NCI-H526 (cell line): ENCODE measurements around the gene SLC43A2.

Source experiments
- DNase-seq, 2 experiments: peaks; one replicate each; lab custom pipeline; 2025; lab: John Stamatoyannopoulos, UW

The SLC43A2 gene

DNA sequence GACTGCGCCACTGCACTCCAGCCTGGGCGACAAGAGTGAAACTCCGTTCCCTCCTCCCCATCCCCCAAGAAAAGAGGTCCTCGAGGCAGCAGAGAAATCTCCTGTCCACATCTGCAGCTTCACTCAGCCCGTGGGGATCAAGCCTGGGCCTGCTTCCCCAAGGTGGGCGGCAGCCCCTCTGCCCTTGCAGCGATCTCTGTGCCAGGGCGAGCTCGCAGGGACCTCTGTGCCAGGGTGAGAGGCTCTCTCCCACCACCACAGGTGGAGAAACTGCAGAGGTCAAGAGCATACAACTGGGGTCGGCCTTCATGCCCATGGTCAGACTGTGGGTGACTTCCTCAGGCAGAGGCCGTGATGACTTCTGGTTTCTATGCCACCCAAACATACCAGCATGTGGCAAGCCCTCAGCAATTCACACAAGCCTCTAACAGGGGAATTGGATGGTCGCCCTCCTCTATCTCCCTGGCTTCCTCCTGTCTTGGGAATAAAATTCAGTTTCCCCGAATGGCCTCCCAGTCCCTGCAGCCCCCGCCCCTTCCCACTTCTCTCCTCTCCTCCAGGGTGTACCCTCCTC is 5.5 kb downstream of the SLC43A2 start:
- DNase-seq, result no peak

DNA sequence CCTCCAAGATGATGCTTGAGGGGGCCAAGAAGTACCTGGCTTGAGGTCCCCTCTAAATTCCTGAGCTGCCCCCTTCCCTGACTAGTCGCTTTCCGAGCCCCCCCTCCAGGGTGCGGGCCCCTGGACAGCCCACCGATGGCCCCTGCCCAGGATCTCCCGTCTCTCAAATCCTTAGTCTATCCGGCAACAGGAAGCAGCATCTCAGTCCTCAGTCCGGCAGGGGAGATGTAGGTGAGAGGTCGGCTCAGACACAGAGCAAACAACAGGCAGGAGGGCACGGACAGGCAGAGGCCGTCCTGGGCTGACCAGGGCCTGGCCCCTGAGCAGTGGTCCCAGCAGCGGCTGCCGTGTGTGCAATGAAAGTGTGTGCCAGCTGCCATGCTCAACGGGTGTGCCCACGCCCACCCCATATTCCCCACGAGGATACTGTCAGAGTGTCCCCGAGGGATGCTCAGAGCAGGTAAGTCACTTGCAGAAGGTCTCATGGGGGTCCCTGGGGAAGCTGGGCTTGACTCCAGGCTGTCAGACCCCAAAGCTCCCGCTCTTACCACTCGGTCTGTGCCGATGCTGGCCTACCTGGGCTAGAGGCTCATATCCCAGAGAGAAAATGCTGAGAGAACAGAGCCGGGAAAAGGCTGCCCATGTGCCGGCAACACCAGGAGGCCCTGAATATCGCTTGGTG is 7.2 kb downstream of the SLC43A2 start:
- no peak for DNase-seq

DNA sequence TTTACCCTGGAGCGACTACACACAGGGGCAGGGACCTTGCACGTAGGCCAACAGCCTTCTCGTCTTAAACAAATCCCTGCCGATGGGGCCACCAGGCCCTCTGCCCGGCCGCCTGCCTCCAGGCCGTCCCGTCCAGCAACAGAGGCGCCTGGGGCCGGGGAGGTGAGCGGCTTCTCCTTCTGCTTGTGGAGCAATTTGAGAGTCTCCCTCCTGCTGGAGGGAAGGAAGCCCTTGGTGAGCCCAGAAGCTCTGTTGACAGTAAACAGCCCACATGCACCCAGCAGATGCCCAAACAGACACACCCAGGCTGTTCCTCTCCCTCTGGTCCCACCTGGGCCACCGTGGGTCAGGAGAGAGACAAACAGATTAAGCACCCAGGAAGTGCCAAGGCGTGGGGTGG is 8.1 kb downstream of the SLC43A2 start:
- no peak for DNase-seq

DNA sequence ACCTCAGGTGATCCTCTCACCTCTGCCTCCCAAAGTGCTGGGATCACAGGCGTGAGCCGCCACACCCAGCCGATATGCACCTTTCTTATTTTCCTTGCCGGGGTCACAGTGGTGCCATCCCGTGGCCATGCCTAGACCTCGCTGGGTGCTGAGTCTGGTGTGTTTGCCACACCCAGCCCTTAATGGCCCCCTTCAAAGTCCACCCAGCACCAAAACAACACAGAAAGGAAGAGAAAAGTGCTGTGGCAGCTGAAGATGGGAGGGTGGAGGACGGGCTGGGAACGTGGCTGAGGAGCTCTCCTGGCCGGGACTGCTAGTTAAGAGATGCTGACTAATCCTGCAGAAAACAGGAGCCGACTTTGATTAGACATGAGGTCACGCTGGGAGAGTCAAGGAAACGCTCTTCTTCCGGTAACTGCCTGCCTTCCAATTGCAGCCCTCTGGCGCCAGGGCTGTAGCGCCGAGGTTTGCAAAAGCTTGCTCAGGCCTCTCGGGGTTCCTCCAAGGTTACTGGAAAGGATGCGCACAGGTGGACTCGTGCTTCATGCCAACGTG is 10.9 kb downstream of the SLC43A2 start:
- DNase-seq, result no peak

DNA sequence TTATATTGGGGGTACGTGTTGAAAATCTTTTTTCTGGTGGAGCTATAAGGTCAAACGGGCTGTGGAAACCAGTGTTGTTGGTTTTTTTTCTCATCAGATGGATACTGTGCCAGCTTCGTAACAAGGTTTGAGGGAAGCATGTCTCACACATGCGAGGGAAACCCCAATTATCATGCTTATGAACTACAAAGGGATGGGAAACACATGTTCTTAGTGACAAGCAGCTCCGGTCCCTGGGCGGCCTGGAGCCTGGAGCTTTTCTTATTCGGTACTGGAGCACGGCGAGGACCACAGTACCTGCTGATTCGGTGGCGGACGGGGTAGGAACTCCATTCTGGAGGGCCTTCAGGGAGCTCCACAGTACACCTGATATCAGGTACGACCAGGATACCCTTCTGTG is 12.5 kb downstream of the SLC43A2 start:
- DNase-seq, result no peak

DNA sequence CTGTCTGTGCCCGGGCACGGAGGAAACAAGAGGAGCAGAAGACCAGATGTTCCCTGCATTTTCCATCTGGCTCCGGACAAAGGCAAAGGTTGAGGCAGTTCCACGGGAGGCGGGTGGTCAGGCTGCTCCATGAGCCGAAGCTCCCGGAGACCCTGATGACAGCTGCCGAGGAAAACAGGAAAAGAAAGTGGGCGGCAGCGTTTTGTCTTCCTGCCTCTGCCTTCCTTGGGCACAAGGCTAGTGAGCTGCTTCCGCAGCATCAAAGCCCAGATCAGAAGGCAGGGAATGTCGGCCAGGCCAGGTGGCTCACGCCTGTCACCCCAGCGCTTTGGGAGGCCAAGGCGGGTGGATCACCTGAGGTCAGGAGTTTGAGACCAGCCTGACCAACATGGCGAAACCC is 16.2 kb downstream of the SLC43A2 start:
- no peak for DNase-seq

DNA sequence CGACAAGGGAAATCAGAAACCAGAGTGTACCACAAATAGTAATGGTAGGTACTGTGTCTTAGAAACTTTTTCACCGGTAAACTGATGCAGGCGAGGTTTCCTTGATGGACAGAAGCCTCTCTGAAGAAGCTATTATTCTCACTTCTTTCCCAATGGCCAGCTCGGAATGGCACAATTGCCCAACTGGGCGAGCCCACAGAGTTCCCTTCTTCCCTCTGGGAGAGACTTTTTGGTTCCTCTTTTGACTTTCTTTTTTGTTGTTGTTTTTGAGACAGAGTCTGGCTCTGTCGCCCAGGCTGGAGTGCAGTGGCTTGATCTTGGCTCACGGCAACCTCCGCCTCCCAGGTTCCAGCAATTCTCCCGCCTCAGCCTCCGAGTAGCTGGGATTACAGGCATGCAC is 16.9 kb downstream of the SLC43A2 start:
- no peak for DNase-seq

DNA sequence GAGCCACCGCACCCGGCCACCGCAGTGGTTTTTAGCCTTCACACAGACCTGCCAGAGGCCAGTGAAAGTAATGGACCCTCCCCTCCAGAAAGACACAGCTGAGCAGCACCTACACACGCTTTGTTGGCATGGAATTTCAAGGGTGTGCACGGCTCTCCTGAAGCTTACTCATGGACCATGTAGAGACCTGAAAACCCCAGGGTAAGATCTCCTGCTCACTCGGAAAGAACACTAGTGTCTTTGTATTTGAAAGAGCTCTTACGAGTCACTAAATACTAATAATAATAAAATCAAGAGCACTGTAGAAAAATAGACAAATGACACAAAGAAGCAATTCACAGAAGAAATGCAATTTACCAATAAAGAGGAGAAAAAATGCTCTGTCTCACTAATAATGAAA is 20.0 kb downstream of the SLC43A2 start:
- no peak for DNase-seq

DNA sequence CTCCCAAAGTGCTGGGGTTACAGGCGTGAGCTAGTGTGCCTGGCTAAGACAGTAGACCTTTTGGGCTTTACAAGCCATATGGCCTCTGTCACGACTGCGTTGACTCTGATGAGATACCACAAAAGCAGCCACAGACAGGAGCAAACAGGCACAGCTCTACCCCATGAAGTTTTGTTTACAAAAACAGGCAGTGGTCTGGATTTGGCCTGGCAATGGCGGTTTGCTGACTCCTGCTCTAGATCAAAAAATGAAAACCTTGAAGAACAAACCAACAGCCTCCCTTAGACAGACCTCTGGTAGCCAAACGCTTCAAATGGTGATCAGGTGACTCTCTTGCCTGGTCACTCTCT is 20.7 kb downstream of the SLC43A2 start:
- no peak for DNase-seq

DNA sequence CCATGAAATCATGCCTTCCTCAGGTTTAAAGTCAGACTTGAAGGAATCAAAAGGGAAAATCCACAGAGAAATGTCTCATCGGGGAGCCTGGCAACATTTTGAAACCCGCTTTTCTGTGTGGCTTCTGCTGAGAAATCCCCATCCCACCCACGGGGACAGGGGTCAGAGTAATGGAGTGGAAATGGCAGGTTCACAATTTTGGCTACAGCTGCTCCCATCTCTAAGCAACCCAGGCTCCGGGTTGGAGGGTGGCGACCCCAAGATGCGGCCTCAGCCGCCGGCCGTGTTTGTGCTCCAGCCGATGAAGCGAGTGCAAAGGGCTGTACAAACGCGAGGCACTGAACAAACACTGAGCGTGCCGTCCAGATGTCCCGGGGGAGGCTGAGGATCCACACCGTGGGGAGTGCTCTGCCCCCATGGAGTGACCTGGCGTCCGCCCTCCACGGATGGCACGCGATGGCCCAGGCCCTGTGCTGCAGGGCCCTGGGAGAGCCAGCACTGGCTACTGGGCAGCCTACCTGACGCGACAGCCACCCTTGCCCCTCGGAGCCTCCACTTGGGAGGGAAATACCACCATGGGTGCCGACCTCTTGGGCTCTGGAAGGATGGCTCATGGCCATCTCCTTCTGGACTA is 22.2 kb downstream of the SLC43A2 start:
- DNase-seq, result no peak

DNA sequence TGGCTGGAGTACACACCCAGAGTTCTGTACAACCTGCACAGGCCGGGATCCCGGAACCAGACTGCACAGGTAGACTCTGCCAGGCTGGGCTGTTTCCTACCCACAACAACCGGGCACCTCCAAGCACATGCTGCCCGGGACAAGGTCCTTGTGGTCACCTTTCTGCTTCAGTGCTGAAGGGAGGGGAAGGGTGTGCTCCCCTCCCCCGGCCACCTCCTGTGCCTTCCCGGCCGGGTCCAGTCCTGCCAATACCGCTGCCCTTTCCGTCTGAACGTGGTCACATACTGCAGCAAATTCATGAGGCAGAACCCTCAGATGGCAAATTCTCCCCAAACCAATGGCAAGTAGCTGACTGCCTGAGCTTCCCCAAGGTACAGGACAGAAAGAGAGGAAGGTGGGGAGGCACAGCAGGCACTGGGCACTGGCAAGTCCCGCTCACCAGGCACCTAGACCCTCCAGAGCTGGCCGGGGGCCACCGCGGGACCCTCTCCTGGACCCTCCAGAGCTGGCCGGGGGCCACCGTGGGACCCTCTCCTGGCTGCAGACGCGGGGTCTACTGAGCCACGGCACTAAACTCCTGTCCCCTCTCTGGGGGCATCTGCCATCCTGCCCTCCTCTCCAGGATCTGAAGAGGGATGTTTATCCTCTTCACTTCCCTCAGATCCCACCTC is 22.8 kb downstream of the SLC43A2 start:
- no peak for DNase-seq

DNA sequence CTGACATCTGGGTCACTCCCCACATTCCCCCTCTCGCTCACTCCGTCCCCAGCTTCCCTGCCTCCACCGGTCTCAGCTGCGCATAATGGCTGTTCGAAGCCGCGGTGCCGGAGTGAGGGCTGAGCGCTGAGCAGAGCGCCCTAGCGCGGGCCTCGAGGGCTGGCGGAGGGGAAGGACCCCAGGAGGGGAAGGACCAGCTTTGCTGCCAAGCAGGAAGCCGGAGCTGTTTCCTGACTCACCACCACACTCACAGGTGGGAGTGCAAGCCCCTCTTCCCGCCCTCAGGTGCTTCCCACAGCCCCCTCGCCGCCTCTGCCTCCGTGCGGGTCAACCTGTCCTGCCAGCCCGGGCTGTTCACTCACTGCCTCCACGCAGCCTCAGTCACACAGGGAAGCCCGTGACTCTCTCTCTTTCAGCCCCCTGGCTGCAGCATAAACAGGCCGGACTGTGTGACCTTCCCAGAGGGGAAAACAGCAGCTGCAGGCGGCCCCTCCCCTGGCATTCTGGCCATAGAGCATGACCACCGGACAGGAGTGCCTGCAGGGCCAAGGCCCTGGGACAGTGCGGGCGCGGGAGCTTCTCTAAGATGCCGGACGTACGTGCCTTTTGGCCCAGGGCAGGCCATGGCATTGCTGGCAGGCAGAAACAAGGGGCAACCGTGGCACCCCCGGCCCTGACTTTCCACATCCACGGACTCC is 23.7 kb downstream of the SLC43A2 start:
- no peak for DNase-seq

DNA sequence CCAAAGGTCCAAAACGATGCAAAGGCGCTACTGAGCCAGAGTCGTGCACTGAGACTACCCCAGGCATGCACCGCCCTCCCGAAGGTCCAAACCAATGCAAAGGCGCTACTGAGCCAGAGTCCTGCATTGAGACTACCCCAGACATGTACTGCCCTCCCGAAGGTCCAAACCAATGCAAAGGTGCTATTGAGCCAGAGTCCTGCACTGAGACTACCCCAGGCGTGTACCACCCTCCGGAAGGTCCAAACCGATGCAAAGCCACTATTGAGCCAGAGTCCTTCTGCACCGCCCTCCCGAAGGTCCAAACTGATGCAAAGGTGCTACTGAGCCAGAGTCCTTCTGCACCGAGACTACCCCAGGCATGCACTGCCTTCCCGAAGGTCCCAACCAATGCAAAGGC is 27.1 kb downstream of the SLC43A2 start:
- no peak for DNase-seq

DNA sequence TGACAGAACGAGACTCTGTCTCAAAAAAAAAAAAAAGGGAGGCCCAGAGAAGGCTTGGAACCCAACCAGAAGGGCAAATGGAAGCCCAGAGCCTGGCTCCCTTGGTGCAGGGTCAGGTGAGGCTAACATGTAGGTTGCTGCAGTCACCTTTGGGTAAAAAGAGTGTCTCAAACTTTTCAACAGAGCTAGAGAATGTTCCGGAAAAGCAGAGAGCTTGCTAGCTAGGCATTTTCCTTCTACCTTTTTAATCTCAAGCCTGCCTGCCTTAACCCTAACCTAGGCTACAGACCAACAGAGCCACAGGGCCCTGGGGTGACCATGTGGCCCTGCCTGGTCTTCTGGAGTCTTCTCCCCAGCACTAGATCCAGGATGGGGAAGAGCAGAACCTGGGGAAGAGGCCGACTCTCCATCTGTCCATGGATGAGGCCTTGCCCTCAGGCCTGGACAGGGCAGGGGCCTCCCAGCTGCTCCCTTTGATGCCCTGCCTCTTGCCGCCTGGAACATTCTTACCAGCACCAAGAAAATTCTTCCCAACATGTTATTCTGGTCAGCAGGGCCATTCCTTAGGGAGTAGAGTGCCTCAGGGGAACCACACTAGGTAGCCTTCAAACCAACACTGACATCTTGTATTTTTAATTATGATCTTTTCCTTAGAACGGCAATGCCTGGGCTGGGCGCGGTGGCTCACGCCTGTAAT is 30.1 kb downstream of the SLC43A2 start:
- no peak for DNase-seq

DNA sequence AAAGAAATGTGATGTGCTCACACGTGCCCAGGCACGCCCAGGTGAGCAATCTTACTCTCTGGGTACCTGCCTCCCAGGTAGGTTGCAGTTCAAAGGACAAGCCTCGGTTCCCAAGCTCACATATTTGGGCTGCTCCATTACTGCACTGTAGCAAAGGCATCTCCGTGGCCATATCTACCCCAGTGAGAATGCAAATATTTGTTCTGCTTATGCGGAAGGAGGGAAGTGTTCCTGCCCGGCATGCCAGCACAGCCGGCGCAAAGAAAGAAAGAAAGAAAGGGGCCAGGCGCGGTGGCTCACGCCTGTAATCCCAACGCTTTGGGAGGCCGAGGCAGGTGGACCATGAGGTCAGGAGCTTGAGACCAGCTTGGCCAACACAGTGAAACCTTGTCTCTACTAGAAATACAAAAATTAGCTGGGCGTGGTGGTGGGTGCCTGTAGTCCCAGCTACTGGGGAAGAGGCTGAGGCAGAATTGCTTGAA is 30.7 kb downstream of the SLC43A2 start:
- DNase-seq, result peak in 1 of 2 experiments; percentile 40

DNA sequence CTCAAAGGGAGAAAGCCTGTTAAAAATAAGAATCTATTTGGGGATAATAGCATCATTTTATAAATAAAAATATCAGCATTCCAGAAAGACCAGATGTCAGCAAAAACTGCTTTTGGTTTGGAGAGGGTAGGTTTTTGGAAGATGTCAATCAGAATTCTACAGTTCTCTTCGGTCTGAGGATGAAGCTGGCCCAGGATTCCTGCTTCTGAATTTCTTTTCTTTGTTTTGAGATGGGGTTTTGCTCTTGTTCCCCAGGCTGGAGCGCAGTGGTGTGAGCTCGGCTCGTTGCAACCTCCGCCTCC is 35.1 kb downstream of the SLC43A2 start:
- no peak for DNase-seq

DNA sequence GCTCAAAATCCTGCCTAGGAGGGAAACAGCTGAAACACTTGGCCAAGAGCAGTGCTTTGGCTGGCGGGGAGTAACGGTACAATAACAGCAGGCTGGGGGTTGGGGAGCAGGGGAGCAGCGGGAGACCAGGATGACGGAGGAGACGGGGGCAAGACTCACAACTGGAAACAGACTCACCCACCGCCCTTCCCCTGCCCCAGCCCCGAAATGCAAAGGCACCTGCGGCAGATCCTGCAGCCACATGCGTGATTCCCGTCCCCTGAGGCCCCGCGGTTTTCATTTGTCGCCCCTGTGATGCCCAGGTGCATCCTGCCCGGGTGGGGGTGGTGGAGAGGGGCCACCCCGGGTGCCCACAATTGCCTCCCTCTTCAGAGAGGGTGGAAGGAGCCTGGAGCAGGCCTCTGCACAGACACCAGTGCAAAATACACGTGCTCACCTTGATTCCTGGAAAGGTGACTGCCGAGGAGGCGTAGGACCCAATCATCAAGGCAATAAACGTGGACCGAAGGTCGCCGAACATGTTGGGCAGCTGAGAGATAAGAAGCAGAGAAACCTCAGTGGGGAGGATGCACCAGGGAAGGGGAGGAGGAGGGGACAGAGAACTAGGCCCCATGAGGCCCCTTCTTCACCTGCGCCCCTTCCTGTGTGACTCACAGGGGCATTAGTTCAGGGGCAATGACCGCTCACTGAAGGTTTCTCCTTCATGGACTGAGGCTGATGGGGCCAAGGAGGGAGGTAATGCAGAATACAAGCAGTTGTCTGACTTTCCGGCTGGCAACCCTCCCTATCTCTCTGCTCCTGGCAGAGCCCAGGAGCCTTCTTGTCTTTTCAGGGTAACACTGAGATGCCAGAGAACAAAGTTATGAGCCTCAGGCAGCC is 35.6 kb downstream of the SLC43A2 start:
- no peak for DNase-seq

DNA sequence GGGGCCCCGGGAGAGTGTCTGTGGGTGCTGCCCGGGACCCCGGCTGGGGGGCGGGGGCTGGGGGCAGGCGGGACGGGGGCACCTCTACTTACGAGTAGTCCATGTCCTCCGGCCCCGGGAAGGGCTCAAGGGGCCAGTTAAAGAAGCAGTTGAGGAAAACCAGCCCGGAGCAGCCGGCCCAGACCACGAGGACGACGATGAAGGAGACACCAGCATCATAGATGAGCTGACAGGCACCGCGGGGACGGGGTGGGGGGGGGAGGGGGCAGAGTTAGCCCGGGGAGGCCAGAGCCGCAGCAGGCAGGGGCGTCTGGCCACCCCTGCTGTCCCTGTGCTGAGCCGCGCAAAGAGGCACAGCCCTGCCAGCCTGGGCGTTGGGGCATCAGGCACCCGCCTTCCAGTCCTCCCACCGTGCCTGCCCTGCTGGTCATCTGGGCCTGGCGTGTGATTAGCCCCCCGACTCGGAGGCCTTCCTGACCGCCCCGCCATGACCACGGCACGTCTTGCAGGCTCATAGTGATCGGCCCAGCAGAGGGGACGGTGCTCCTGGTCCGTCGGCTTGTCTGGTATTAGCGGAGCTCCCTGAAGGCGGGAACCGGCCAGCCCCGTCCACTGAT is 37.1 kb downstream of the SLC43A2 start:
- no peak for DNase-seq

DNA sequence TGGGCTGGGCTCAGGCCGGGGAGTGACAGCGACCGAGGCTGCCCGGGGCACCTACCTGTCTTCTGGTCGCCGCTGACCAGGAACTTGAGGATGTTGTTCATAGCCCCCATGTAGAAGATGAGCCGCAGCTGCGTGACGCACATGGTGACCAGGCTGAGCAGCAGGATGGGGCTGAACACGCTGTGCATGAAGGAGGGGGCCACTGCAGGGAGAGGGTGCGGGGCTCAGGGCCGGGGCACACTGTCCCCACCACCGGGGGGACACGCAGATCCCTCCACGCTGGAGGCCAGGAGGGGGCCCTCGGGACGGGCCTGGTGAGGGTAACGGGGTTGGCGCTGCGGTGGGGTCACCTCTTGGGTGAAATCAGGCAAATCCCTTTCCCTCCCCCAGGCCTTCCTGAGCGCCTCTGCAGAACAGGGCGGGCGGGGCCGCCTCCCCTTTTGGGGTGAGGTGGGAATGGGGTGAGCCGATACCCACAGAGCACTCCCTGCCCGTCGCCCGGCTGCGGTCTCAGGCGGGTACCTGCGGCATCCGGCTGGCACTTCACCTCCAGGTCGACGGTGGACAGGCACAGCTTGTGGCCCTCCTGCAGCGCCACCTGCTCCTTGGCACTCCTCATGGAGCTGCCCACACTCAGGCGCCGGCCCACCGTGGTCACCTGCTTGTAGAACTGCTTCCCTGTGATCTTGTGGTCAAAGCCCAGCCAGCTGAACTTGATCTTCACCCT is 37.7 kb downstream of the SLC43A2 start:
- no peak for DNase-seq
